HepG2 (cell line): ENCODE measurements around the gene ELK1.

Experiments
- CTCF ChIP-seq: sonication (generic); formaldehyde crosslinking; IDR thresholded peaks from 2 replicates; pipeline ENCODE4 v1.5.0; 2020; ENCODE audit warnings: mild to moderate bottlenecking, missing genetic modification reagents, moderate library complexity
- PRPF4 ChIP-seq: fragments of 200-400 bp; formaldehyde crosslinking; IDR thresholded peaks from 2 replicates; pipeline ENCODE4 v1.6.1; 2016; ENCODE audit warnings: low read length, low read depth; ENCODE audit not compliant: poor library complexity, severe bottlenecking
- SP1 ChIP-seq, 2 experiments: fragments of 450-650 bp in 1 of 2; sonication (generic) in 1 of 2; formaldehyde crosslinking in 1 of 2; IDR thresholded peaks; 2 replicates each; pipeline versions ENCODE4 v1.4.0 to v1.6.1; 2016 to 2020; ENCODE audit warnings: missing genetic modification reagents in 1 of 2
- TARDBP ChIP-seq: sonication (generic); formaldehyde crosslinking; IDR thresholded peaks from 2 replicates; pipeline ENCODE4 v1.8.0; 2022; ENCODE audit warnings: mild to moderate bottlenecking, missing genetic modification reagents
- ZBTB40 ChIP-seq, 2 experiments: fragments of 450-650 bp in 1 of 2; sonication (generic) in 1 of 2; formaldehyde crosslinking in 1 of 2; IDR thresholded peaks; 2 replicates each; pipeline versions ENCODE4 v1.6.1 to v1.8.0; 2016 to 2022; ENCODE audit warnings: antibody characterized with exemption in 1 of 2, mild to moderate bottlenecking in 1 of 2, missing genetic modification reagents in 1 of 2

GRCh38 chrX:47690175-47690574 is 39.8 kb upstream of the ELK1 start:
- no peak for TF ChIP-seq PRPF4
- no peak for TF ChIP-seq ZBTB40 (IDR thresholded peaks at IDR 0.05)
- no peak for TF ChIP-seq ZBTB40 (CRISPR knock-in tag; IDR thresholded peaks at IDR 0.05)
- no peak for TF ChIP-seq TARDBP
- no peak for TF ChIP-seq CTCF (CRISPR knock-in tag)
- no peak for TF ChIP-seq SP1 (IDR thresholded peaks at IDR 0.05)
- no peak for TF ChIP-seq SP1 (CRISPR knock-in tag; IDR thresholded peaks at IDR 0.05)
